Measurements from ENCODE around the gene SP4. TPM values are rescaled to one million over a fixed set of nuclear protein-coding genes. Genes with fewer than 3 reads are reported as not detected.

The SP4 gene
- total and polyA plus RNA-seq, 2 experiments from 2014 or later, result 11.9 to 41.6 TPM

DNA sequence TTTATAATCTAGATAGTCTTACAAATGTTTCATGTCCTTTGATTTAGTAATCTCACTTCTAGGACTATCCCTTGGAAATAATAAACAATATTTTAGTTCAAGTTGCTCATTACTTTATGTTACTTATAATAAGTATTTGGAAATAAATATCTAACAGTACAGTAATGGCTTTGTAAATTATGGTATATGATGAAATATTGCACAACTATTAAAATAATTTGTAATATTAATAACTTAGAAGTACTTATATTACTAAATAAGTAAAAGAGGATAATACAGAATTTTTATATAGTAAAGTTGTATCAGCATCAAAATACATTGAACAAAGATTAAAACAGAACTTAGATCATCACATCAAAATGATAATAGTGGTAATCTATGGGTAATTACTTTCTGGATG is 41.1 kb downstream of the SP4 start:
- Histone ChIP-seq H3F3A (replicated peaks; ENCODE audit: low read depth) (no peaks in the 10 kb centered on the region), H3K4me3 (no peak overlapping the region), H3K36me3 (ENCODE audit: insufficient read depth) (no peaks in the 10 kb centered on the region), H3K27me3 (ENCODE audit: insufficient read depth) (no peaks in the 10 kb centered on the region), H3K4me2 (no peak overlapping the region), H2AFZ (no peak overlapping the region), H4K20me1 (replicated peaks; ENCODE audit: insufficient read depth) (peaks cover 14% of the 10 kb centered on the region; the same call in 1 of the 2 replicates), H3K4me1 (ENCODE audit: insufficient read depth) (no peaks in the 10 kb centered on the region), H3K79me2 (replicated peaks; ENCODE audit: insufficient read depth) (peaks cover 82% of the 10 kb centered on the region), H3K27ac (ENCODE audit: low read depth) (no peak overlapping the region), H3K9me2 (ENCODE audit: insufficient read depth) (peaks cover 5% of the 10 kb centered on the region; the same call in 1 of the 2 replicates)
- no peak for TF ChIP-seq NANOG (IDR thresholded peaks at IDR 0.05; ENCODE audit: borderline replicate concordance)
- no peak for TF ChIP-seq ZNF114 (CRISPR knock-in tag; IDR thresholded peaks at IDR 0.05)
- no peak for TF ChIP-seq POLR2AphosphoS5 (IDR thresholded peaks at IDR 0.05; ENCODE audit: low read depth)
- TF ChIP-seq STAT1 (IDR thresholded peaks at IDR 0.05; ENCODE audit: unreplicated experiment), result no peak
- TF ChIP-seq, protein P1, sequence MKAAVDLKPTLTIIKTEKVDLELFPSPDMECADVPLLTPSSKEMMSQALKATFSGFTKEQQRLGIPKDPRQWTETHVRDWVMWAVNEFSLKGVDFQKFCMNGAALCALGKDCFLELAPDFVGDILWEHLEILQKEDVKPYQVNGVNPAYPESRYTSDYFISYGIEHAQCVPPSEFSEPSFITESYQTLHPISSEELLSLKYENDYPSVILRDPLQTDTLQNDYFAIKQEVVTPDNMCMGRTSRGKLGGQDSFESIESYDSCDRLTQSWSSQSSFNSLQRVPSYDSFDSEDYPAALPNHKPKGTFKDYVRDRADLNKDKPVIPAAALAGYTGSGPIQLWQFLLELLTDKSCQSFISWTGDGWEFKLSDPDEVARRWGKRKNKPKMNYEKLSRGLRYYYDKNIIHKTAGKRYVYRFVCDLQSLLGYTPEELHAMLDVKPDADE (IDR thresholded peaks at IDR 0.05), result no peak
- TF ChIP-seq EZH2phosphoT487 (IDR thresholded peaks at IDR 0.05; ENCODE audit: unreplicated experiment), result no peak
- TF ChIP-seq, protein P2, sequence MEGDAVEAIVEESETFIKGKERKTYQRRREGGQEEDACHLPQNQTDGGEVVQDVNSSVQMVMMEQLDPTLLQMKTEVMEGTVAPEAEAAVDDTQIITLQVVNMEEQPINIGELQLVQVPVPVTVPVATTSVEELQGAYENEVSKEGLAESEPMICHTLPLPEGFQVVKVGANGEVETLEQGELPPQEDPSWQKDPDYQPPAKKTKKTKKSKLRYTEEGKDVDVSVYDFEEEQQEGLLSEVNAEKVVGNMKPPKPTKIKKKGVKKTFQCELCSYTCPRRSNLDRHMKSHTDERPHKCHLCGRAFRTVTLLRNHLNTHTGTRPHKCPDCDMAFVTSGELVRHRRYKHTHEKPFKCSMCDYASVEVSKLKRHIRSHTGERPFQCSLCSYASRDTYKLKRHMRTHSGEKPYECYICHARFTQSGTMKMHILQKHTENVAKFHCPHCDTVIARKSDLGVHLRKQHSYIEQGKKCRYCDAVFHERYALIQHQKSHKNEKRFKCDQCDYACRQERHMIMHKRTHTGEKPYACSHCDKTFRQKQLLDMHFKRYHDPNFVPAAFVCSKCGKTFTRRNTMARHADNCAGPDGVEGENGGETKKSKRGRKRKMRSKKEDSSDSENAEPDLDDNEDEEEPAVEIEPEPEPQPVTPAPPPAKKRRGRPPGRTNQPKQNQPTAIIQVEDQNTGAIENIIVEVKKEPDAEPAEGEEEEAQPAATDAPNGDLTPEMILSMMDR (conservative IDR thresholded peaks at IDR 0.05; ENCODE audit: low read depth in 2 of 2), result no peak
- TF ChIP-seq, protein P3, sequence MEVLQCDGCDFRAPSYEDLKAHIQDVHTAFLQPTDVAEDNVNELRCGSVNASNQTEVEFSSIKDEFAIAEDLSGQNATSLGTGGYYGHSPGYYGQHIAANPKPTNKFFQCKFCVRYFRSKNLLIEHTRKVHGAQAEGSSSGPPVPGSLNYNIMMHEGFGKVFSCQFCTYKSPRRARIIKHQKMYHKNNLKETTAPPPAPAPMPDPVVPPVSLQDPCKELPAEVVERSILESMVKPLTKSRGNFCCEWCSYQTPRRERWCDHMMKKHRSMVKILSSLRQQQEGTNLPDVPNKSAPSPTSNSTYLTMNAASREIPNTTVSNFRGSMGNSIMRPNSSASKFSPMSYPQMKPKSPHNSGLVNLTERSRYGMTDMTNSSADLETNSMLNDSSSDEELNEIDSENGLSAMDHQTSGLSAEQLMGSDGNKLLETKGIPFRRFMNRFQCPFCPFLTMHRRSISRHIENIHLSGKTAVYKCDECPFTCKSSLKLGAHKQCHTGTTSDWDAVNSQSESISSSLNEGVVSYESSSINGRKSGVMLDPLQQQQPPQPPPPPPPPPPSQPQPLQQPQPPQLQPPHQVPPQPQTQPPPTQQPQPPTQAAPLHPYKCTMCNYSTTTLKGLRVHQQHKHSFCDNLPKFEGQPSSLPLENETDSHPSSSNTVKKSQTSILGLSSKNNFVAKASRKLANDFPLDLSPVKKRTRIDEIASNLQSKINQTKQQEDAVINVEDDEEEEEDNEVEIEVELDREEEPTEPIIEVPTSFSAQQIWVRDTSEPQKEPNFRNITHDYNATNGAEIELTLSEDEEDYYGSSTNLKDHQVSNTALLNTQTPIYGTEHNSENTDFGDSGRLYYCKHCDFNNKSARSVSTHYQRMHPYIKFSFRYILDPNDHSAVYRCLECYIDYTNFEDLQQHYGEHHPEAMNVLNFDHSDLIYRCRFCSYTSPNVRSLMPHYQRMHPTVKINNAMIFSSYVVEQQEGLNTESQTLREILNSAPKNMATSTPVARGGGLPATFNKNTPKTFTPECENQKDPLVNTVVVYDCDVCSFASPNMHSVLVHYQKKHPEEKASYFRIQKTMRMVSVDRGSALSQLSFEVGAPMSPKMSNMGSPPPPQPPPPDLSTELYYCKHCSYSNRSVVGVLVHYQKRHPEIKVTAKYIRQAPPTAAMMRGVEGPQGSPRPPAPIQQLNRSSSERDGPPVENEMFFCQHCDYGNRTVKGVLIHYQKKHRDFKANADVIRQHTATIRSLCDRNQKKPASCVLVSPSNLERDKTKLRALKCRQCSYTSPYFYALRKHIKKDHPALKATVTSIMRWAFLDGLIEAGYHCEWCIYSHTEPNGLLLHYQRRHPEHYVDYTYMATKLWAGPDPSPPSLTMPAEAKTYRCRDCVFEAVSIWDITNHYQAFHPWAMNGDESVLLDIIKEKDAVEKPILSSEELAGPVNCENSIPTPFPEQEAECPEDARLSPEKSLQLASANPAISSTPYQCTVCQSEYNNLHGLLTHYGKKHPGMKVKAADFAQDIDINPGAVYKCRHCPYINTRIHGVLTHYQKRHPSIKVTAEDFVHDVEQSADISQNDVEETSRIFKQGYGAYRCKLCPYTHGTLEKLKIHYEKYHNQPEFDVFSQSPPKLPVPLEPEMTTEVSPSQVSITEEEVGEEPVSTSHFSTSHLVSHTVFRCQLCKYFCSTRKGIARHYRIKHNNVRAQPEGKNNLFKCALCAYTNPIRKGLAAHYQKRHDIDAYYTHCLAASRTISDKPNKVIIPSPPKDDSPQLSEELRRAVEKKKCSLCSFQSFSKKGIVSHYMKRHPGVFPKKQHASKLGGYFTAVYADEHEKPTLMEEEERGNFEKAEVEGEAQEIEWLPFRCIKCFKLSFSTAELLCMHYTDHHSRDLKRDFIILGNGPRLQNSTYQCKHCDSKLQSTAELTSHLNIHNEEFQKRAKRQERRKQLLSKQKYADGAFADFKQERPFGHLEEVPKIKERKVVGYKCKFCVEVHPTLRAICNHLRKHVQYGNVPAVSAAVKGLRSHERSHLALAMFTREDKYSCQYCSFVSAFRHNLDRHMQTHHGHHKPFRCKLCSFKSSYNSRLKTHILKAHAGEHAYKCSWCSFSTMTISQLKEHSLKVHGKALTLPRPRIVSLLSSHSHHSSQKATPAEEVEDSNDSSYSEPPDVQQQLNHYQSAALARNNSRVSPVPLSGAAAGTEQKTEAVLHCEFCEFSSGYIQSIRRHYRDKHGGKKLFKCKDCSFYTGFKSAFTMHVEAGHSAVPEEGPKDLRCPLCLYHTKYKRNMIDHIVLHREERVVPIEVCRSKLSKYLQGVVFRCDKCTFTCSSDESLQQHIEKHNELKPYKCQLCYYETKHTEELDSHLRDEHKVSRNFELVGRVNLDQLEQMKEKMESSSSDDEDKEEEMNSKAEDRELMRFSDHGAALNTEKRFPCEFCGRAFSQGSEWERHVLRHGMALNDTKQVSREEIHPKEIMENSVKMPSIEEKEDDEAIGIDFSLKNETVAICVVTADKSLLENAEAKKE (CRISPR knock-in tag; IDR thresholded peaks at IDR 0.05), result no peak
- no peak for TF ChIP-seq JUNB (IDR thresholded peaks at IDR 0.05; ENCODE audit: unreplicated experiment)
- TF ChIP-seq, protein P4, sequence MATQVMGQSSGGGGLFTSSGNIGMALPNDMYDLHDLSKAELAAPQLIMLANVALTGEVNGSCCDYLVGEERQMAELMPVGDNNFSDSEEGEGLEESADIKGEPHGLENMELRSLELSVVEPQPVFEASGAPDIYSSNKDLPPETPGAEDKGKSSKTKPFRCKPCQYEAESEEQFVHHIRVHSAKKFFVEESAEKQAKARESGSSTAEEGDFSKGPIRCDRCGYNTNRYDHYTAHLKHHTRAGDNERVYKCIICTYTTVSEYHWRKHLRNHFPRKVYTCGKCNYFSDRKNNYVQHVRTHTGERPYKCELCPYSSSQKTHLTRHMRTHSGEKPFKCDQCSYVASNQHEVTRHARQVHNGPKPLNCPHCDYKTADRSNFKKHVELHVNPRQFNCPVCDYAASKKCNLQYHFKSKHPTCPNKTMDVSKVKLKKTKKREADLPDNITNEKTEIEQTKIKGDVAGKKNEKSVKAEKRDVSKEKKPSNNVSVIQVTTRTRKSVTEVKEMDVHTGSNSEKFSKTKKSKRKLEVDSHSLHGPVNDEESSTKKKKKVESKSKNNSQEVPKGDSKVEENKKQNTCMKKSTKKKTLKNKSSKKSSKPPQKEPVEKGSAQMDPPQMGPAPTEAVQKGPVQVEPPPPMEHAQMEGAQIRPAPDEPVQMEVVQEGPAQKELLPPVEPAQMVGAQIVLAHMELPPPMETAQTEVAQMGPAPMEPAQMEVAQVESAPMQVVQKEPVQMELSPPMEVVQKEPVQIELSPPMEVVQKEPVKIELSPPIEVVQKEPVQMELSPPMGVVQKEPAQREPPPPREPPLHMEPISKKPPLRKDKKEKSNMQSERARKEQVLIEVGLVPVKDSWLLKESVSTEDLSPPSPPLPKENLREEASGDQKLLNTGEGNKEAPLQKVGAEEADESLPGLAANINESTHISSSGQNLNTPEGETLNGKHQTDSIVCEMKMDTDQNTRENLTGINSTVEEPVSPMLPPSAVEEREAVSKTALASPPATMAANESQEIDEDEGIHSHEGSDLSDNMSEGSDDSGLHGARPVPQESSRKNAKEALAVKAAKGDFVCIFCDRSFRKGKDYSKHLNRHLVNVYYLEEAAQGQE (IDR thresholded peaks at IDR 0.05; ENCODE audit: unreplicated experiment), result no peak
- TF ChIP-seq EZH2 (IDR thresholded peaks at IDR 0.05; ENCODE audit: low read depth, unreplicated experiment), result no peak
- TF ChIP-seq CREB1 (CRISPR knock-in tag; IDR thresholded peaks at IDR 0.05; ENCODE audit: low read depth), result no peak
- no peak for TF ChIP-seq ZNF331 (CRISPR knock-in tag; IDR thresholded peaks at IDR 0.05; ENCODE audit: low read depth)
- ATAC-seq, result no peak
- H3K36me3 Mint-ChIP-seq (ENCODE audit: low read depth), result no peaks in the 10 kb centered on the region; the same call in 2 of the 3 replicates
- no peaks in the 10 kb centered on the region; the same call in 2 of the 3 replicates for H3K4me1 Mint-ChIP-seq
- no peak for DNase-seq (ENCODE audit: low spot score)
- H3K27me3 Mint-ChIP-seq (ENCODE audit: insufficient read depth, low read depth, poor library complexity), result peaks cover 2% of the 10 kb centered on the region
- H3K27ac Mint-ChIP-seq, result no peak overlapping the region
- H3K4me3 Mint-ChIP-seq, result no peak overlapping the region
- no peaks in the 10 kb centered on the region for H3K9me3 Mint-ChIP-seq
